Measurements from ENCODE around the gene ELFN2.

The ELFN2 gene, protein sequence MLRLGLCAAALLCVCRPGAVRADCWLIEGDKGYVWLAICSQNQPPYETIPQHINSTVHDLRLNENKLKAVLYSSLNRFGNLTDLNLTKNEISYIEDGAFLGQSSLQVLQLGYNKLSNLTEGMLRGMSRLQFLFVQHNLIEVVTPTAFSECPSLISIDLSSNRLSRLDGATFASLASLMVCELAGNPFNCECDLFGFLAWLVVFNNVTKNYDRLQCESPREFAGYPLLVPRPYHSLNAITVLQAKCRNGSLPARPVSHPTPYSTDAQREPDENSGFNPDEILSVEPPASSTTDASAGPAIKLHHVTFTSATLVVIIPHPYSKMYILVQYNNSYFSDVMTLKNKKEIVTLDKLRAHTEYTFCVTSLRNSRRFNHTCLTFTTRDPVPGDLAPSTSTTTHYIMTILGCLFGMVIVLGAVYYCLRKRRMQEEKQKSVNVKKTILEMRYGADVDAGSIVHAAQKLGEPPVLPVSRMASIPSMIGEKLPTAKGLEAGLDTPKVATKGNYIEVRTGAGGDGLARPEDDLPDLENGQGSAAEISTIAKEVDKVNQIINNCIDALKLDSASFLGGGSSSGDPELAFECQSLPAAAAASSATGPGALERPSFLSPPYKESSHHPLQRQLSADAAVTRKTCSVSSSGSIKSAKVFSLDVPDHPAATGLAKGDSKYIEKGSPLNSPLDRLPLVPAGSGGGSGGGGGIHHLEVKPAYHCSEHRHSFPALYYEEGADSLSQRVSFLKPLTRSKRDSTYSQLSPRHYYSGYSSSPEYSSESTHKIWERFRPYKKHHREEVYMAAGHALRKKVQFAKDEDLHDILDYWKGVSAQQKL

DNA sequence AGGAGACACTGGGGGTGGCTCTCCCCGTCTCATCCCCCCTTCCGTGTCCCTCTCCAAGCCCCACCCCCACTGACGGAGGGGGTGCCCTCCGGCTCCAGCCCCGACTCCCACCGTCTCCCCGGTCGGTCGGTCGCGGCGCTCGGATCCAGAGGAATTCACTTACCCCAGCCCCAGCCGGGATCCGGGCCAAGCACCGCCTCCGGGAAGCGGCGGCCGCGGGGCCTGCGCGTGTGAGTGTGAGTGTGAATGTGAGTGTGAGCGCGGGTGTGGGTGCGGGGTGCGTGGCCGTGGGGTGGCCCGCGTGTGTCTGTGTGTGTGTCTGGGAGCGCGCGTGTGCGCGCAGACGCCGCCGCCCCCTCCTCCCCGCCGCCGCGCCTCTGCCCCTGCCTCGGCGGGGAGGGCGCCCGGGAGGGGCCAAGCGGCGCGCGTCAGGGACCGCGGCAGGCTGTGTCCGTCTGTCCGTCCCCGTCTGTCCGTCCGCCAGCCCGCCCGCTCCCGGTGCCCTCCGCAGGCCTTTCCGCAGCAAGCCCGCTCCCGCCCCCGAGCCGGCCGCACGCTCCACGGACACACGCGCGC lies at the start of gene ELFN2:
Gene ELFN2, minus strand, starts transcription at position 345 of the 576 bp plus-strand sequence. CDS start 51,945 bp downstream, outside the sequence.
- ChIA-PET CTCF (interaction anchor here (0.6 kb wide), 1 partner anchor 136 kb away, joined by 3 read pairs; no protein-coding TSS in a partner anchor), POLR2A (no interaction called here)
- no peaks in the 10 kb centered on the region for H3K36me3 ChIP-seq (ENCODE audit: control insufficient read depth in 2 of 2, insufficient read depth in 1 of 2, low read length in 2 of 2)
- H3K27ac ChIP-seq (ENCODE audit: extremely low read depth, low read depth, low read length) = peak within 1 kb of the TSS; percentile 24; the same call in 1 of the 2 replicates
- H3K4me1 ChIP-seq (ENCODE audit: control insufficient read depth, insufficient read depth, low read length) = no peaks in the 10 kb centered on the region
- H3K4me3 ChIP-seq (ENCODE audit: low read depth, low read length) = peak within 1 kb of the TSS; percentile 61
- no peaks in the 10 kb centered on the region for H3K9me3 ChIP-seq (ENCODE audit: control insufficient read depth, insufficient read depth, low read depth, low read length)
- TF ChIP-seq, protein P1, sequence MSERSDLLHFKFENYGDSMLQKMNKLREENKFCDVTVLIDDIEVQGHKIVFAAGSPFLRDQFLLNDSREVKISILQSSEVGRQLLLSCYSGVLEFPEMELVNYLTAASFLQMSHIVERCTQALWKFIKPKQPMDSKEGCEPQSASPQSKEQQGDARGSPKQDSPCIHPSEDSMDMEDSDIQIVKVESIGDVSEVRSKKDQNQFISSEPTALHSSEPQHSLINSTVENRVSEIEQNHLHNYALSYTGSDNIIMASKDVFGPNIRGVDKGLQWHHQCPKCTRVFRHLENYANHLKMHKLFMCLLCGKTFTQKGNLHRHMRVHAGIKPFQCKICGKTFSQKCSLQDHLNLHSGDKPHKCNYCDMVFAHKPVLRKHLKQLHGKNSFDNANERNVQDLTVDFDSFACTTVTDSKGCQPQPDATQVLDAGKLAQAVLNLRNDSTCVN (tag by site-specific recombination; optimal IDR thresholded peaks at IDR 0.05) = peak; percentile 87
- peak; percentile 25; the same call in 1 of the 2 replicates for TF ChIP-seq KLF8 (tag by site-specific recombination; IDR thresholded peaks at IDR 0.05)
- TF ChIP-seq ZNF423 (tag by site-specific recombination; IDR thresholded peaks at IDR 0.05) = no peak
- no peak for TF ChIP-seq ZNF214 (tag by site-specific recombination; IDR thresholded peaks at IDR 0.05; ENCODE audit: borderline replicate concordance)
- no peak for TF ChIP-seq TCF7L2 (IDR thresholded peaks at IDR 0.05; ENCODE audit: borderline replicate concordance, low read depth, low read length)
- no peak for TF ChIP-seq ZNF211 (tag by site-specific recombination; IDR thresholded peaks at IDR 0.05; ENCODE audit: low read depth)
- TF ChIP-seq KLF7 (tag by site-specific recombination; IDR thresholded peaks at IDR 0.05; ENCODE audit: borderline replicate concordance) = no peak
- no peak for TF ChIP-seq ZNF629 (tag by site-specific recombination; IDR thresholded peaks at IDR 0.05)
- no peak; the same call in 1 of the 2 replicates for TF ChIP-seq SP2 (tag by site-specific recombination; IDR thresholded peaks at IDR 0.05)
- TF ChIP-seq, protein P2, sequence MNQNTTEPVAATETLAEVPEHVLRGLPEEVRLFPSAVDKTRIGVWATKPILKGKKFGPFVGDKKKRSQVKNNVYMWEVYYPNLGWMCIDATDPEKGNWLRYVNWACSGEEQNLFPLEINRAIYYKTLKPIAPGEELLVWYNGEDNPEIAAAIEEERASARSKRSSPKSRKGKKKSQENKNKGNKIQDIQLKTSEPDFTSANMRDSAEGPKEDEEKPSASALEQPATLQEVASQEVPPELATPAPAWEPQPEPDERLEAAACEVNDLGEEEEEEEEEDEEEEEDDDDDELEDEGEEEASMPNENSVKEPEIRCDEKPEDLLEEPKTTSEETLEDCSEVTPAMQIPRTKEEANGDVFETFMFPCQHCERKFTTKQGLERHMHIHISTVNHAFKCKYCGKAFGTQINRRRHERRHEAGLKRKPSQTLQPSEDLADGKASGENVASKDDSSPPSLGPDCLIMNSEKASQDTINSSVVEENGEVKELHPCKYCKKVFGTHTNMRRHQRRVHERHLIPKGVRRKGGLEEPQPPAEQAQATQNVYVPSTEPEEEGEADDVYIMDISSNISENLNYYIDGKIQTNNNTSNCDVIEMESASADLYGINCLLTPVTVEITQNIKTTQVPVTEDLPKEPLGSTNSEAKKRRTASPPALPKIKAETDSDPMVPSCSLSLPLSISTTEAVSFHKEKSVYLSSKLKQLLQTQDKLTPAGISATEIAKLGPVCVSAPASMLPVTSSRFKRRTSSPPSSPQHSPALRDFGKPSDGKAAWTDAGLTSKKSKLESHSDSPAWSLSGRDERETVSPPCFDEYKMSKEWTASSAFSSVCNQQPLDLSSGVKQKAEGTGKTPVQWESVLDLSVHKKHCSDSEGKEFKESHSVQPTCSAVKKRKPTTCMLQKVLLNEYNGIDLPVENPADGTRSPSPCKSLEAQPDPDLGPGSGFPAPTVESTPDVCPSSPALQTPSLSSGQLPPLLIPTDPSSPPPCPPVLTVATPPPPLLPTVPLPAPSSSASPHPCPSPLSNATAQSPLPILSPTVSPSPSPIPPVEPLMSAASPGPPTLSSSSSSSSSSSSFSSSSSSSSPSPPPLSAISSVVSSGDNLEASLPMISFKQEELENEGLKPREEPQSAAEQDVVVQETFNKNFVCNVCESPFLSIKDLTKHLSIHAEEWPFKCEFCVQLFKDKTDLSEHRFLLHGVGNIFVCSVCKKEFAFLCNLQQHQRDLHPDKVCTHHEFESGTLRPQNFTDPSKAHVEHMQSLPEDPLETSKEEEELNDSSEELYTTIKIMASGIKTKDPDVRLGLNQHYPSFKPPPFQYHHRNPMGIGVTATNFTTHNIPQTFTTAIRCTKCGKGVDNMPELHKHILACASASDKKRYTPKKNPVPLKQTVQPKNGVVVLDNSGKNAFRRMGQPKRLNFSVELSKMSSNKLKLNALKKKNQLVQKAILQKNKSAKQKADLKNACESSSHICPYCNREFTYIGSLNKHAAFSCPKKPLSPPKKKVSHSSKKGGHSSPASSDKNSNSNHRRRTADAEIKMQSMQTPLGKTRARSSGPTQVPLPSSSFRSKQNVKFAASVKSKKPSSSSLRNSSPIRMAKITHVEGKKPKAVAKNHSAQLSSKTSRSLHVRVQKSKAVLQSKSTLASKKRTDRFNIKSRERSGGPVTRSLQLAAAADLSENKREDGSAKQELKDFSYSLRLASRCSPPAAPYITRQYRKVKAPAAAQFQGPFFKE (tag by site-specific recombination; IDR thresholded peaks at IDR 0.05; ENCODE audit: borderline replicate concordance) = no peak
- no peak for TF ChIP-seq YY1 (tag by site-specific recombination; IDR thresholded peaks at IDR 0.05)
- no peak for TF ChIP-seq ZNF48 (tag by site-specific recombination; IDR thresholded peaks at IDR 0.05)
- TF ChIP-seq, protein P3, sequence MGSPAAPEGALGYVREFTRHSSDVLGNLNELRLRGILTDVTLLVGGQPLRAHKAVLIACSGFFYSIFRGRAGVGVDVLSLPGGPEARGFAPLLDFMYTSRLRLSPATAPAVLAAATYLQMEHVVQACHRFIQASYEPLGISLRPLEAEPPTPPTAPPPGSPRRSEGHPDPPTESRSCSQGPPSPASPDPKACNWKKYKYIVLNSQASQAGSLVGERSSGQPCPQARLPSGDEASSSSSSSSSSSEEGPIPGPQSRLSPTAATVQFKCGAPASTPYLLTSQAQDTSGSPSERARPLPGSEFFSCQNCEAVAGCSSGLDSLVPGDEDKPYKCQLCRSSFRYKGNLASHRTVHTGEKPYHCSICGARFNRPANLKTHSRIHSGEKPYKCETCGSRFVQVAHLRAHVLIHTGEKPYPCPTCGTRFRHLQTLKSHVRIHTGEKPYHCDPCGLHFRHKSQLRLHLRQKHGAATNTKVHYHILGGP (tag by site-specific recombination; IDR thresholded peaks at IDR 0.05) = no peak
- TF ChIP-seq ZNF10 (tag by site-specific recombination; IDR thresholded peaks at IDR 0.05) = no peak
- no peak for TF ChIP-seq HOXA7 (CRISPR knock-in tag; IDR thresholded peaks at IDR 0.05; ENCODE audit: borderline replicate concordance)
- TF ChIP-seq ZBTB7A (tag by site-specific recombination; IDR thresholded peaks at IDR 0.05; ENCODE audit: low read depth) = 0 out of 2 replicates have a peak, but pooled peaks have one; percentile 31
- TF ChIP-seq ZFP69B (tag by site-specific recombination; IDR thresholded peaks at IDR 0.05) = no peak
- TF ChIP-seq, protein P4, sequence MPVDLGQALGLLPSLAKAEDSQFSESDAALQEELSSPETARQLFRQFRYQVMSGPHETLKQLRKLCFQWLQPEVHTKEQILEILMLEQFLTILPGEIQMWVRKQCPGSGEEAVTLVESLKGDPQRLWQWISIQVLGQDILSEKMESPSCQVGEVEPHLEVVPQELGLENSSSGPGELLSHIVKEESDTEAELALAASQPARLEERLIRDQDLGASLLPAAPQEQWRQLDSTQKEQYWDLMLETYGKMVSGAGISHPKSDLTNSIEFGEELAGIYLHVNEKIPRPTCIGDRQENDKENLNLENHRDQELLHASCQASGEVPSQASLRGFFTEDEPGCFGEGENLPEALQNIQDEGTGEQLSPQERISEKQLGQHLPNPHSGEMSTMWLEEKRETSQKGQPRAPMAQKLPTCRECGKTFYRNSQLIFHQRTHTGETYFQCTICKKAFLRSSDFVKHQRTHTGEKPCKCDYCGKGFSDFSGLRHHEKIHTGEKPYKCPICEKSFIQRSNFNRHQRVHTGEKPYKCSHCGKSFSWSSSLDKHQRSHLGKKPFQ (tag by site-specific recombination; IDR thresholded peaks at IDR 0.05) = peak; percentile 96
- TF ChIP-seq ZNF544 (tag by site-specific recombination; IDR thresholded peaks at IDR 0.05) = no peak
- TF ChIP-seq, protein P5, sequence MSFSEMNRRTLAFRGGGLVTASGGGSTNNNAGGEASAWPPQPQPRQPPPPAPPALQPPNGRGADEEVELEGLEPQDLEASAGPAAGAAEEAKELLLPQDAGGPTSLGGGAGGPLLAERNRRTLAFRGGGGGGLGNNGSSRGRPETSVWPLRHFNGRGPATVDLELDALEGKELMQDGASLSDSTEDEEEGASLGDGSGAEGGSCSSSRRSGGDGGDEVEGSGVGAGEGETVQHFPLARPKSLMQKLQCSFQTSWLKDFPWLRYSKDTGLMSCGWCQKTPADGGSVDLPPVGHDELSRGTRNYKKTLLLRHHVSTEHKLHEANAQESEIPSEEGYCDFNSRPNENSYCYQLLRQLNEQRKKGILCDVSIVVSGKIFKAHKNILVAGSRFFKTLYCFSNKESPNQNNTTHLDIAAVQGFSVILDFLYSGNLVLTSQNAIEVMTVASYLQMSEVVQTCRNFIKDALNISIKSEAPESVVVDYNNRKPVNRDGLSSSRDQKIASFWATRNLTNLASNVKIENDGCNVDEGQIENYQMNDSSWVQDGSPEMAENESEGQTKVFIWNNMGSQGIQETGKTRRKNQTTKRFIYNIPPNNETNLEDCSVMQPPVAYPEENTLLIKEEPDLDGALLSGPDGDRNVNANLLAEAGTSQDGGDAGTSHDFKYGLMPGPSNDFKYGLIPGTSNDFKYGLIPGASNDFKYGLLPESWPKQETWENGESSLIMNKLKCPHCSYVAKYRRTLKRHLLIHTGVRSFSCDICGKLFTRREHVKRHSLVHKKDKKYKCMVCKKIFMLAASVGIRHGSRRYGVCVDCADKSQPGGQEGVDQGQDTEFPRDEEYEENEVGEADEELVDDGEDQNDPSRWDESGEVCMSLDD (tag by site-specific recombination; IDR thresholded peaks at IDR 0.05) = peak; percentile 61; the same call in 1 of the 2 replicates
- TF ChIP-seq ZNF140 (tag by site-specific recombination; IDR thresholded peaks at IDR 0.05) = no peak
- TF ChIP-seq ZNF221 (tag by site-specific recombination; IDR thresholded peaks at IDR 0.05; ENCODE audit: borderline replicate concordance) = no peak
